ENCODE data around the gene HHAT.

The HHAT gene

GRCh38 chr1:210328032-210328745, 513 bp upstream of the HHAT start:
- no peaks in the 10 kb centered on the region for H3K9me3 Mint-ChIP-seq
- peak overlapping the region; percentile 97 to 98 for H3K27ac Mint-ChIP-seq
- DNase-seq (no peak), ATAC-seq (replicated peaks) (no peak)
- peak overlapping the region; percentile 93 to 95 for H3K4me3 Mint-ChIP-seq
- peaks cover 10% of the 10 kb centered on the region for H3K36me3 Mint-ChIP-seq (ENCODE audit: insufficient read depth)
- peaks cover 35 to 37% of the 10 kb centered on the region in 2 donors for H3K4me1 Mint-ChIP-seq (ENCODE audit: low read depth in 2 of 2)
- H3K27me3 Mint-ChIP-seq, result no peaks in the 10 kb centered on the region

DNA sequence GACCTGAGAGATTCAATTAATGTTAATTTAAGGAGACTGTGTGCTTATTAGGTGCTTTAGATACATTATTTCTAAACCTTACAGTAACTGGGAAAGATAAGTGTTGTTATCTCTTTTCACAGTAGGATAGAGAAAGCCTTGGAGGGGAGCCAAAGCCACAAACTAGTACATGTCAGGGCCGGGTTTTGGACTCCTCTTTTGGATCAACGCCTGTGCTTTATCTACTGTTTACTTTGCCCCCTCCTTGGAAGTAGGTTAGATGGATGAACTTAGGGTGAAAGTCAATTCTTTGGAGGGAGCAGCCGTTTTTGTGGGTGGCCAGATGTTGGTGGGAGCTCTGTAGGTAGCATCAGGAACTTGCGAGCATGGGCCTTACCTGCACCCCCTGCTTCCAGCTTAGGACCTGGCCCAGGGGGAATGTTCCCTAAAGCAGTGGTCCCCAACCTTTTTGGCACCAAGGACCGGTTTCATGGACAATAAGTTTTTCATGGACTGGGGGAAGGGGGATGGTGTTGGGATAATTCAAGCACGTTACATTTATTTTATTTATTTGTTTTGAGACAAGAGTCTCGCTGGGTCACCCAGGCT, 1.7 kb downstream of the HHAT start:
- ATAC-seq (replicated peaks) (no peak), DNase-seq (no peak)
- Mint-ChIP-seq H3K36me3 (ENCODE audit: insufficient read depth) (peaks cover 10% of the 10 kb centered on the region), H3K4me1 (ENCODE audit: low read depth in 2 of 2) (peaks cover 35 to 37% of the 10 kb centered on the region in 2 donors), H3K9me3 (no peaks in the 10 kb centered on the region), H3K27ac (peak overlapping the region; percentile 98), H3K27me3 (no peaks in the 10 kb centered on the region), H3K4me3 (peak overlapping the region in 1 of 2 donors; percentile 95)

- H3K4me3 Mint-ChIP-seq, result peak overlapping the region; percentile 29 to 73
- no peaks in the 10 kb centered on the region for H3K27me3 Mint-ChIP-seq
- H3K36me3 Mint-ChIP-seq (ENCODE audit: insufficient read depth), result peaks cover 10% of the 10 kb centered on the region
- no peaks in the 10 kb centered on the region for H3K9me3 Mint-ChIP-seq
- peak; percentile 72 for ATAC-seq (replicated peaks)
- peak overlapping the region; percentile 95 to 98 for H3K27ac Mint-ChIP-seq
- H3K4me1 Mint-ChIP-seq (ENCODE audit: low read depth in 2 of 2), result peaks cover 35 to 37% of the 10 kb centered on the region in 2 donors
- DNase-seq, result peak; percentile 54 to 58 (median 57)
These were observed 3.5 kb downstream of the HHAT start for GRCh38 chr1:210332233-210332632.

GRCh38 chr1:210332719-210333398, 4.2 kb downstream of the HHAT start:
- peaks cover 35 to 36% of the 10 kb centered on the region in 2 donors for H3K4me1 Mint-ChIP-seq (ENCODE audit: low read depth in 2 of 2)
- H3K36me3 Mint-ChIP-seq (ENCODE audit: insufficient read depth), result peaks cover 10% of the 10 kb centered on the region
- peak overlapping the region; percentile 95 to 98 for H3K27ac Mint-ChIP-seq
- no peaks in the 10 kb centered on the region for H3K27me3 Mint-ChIP-seq
- ATAC-seq (replicated peaks) (peak; percentile 62), DNase-seq (peak; percentile 58 to 67 (median 59))
- peak overlapping the region; percentile 26 to 73 for H3K4me3 Mint-ChIP-seq
- H3K9me3 Mint-ChIP-seq, result no peaks in the 10 kb centered on the region

DNA sequence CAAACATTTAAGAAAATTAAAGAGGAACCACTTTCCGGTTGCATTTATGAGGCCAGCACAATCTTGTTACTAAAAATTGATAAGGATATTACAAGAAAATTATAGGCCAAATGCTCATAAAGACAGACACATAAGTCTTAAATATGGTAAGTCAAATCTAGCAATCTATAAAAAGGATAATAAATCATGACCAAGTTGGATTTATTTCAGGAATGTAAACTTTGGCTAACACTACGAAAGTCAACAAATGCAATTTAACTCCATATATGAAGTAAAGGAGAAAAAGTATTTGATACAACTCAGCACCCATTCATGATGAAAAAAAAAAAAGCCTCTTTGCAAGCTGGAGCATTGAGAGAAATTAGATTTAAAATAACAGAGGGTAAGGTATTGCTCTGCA, 6.3 kb downstream of the HHAT start:
- ATAC-seq (replicated peaks) (no peak), DNase-seq (no peak)
- Mint-ChIP-seq H3K27ac (no peak overlapping the region), H3K4me1 (ENCODE audit: low read depth in 2 of 2) (peaks cover 19 to 21% of the 10 kb centered on the region in 2 donors), H3K27me3 (no peaks in the 10 kb centered on the region), H3K36me3 (ENCODE audit: insufficient read depth) (peaks cover 5% of the 10 kb centered on the region), H3K4me3 (no peak overlapping the region), H3K9me3 (no peaks in the 10 kb centered on the region)

DNA sequence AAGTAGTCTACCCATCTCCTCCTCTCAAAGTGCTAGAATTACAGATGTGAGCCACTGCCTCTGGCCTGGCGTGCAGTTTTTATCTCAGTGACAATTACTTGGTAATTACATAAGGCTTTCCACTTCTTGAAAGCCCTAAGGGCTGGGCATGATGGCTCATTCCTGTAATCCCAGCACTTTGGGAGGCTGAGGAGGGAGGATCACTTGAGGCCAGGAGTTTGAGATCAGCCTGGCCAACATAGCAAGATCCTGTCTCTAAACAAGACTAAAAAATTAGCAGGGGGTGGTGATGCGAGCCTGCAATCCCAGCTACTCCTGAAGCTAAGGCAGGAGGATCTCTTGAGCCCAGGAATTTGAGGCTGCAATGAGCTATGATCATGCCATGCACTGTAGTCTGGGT, 7.7 kb downstream of the HHAT start:
- Mint-ChIP-seq H3K36me3 (ENCODE audit: insufficient read depth) (peaks cover 3% of the 10 kb centered on the region), H3K4me1 (ENCODE audit: low read depth in 2 of 2) (peaks cover 23 to 30% of the 10 kb centered on the region in 2 donors)
- DNase-seq, result no peak

GRCh38 chr1:210339500-210339899, 10.8 kb downstream of the HHAT start:
- peaks cover 3% of the 10 kb centered on the region for H3K36me3 Mint-ChIP-seq (ENCODE audit: insufficient read depth)
- no peak overlapping the region for H3K4me3 Mint-ChIP-seq
- H3K4me1 Mint-ChIP-seq (ENCODE audit: low read depth in 2 of 2), result peaks cover 12 to 16% of the 10 kb centered on the region in 2 donors
- H3K27ac Mint-ChIP-seq, result peak overlapping the region in 1 of 2 donors; percentile 64
- no peaks in the 10 kb centered on the region for H3K27me3 Mint-ChIP-seq
- ATAC-seq (replicated peaks) (no peak), DNase-seq (no peak)
- no peaks in the 10 kb centered on the region for H3K9me3 Mint-ChIP-seq

More for the DNA sequence above, 7.7 kb downstream of the HHAT start:
- no peaks in the 10 kb centered on the region for H3K27me3 Mint-ChIP-seq
- ATAC-seq (replicated peaks), result no peak
- H3K9me3 Mint-ChIP-seq, result no peaks in the 10 kb centered on the region
- H3K27ac Mint-ChIP-seq, result no peak overlapping the region
- no peak overlapping the region for H3K4me3 Mint-ChIP-seq

DNA sequence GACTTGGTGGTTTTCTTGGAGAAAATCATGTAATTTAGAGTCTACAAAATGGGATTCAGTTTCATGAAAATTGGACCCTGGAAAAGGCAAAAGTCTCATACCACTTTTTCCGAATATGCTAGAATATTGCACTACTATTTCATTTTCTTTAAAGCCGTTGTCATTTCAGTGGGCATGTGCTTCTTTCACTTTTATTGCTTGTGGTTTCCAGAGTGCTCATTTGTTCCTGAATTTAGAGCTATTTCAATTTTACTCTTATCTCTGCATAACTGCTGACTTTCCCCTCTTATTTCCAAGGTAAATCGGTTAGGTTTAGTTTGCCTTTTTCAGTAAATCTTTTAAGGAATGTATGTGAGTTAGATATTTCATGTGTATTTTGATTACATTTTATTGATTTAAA, 11.6 kb downstream of the HHAT start:
- H3K9me3 Mint-ChIP-seq, result no peaks in the 10 kb centered on the region
- H3K27ac Mint-ChIP-seq, result peak overlapping the region in 1 of 2 donors; percentile 77
- no peaks in the 10 kb centered on the region for H3K27me3 Mint-ChIP-seq
- peak overlapping the region; percentile 26 to 47 for H3K4me3 Mint-ChIP-seq
- DNase-seq (no peak), ATAC-seq (replicated peaks) (no peak)
- H3K4me1 Mint-ChIP-seq (ENCODE audit: low read depth in 2 of 2), result peaks cover 12 to 16% of the 10 kb centered on the region in 2 donors
- H3K36me3 Mint-ChIP-seq (ENCODE audit: insufficient read depth), result peaks cover 3% of the 10 kb centered on the region

DNA sequence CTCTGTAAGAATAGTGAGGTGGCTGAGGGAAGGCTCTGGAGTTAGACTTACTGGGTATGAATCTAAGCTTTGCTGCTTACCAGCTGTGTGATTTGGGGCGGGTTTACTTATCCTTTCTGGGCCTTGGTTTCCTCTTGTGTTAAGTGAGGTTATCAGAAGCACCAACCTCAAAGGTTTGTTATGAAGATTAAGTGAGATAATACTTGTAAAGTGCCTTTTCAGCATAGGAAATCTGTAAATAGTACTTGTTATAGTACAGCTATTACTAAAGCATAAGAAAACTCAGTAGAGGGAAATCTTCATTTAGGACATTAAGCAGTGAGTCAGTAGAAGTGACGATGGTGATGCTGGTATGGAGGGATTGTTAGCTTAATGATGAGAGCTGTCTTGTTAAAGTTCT, 12.1 kb downstream of the HHAT start:
- H3K4me3 Mint-ChIP-seq, result peak overlapping the region; percentile 26 to 47

GRCh38 chr1:210342986-210343780, 14.5 kb downstream of the HHAT start:
- ATAC-seq (replicated peaks) (peak; percentile 26), DNase-seq (no peak)
- no peak overlapping the region for H3K4me3 Mint-ChIP-seq
- H3K4me1 Mint-ChIP-seq (ENCODE audit: low read depth in 2 of 2), result peaks cover 12 to 25% of the 10 kb centered on the region in 2 donors
- no peaks in the 10 kb centered on the region for H3K27me3 Mint-ChIP-seq
- no peaks in the 10 kb centered on the region for H3K9me3 Mint-ChIP-seq
- peaks cover 3% of the 10 kb centered on the region for H3K36me3 Mint-ChIP-seq (ENCODE audit: insufficient read depth)
- H3K27ac Mint-ChIP-seq, result no peak overlapping the region

More for the DNA sequence above, 12.1 kb downstream of the HHAT start:
- peaks cover 12 to 16% of the 10 kb centered on the region in 2 donors for H3K4me1 Mint-ChIP-seq (ENCODE audit: low read depth in 2 of 2)
- peaks cover 3% of the 10 kb centered on the region for H3K36me3 Mint-ChIP-seq (ENCODE audit: insufficient read depth)
- DNase-seq (no peak), ATAC-seq (replicated peaks) (peak; percentile 78)
- peak overlapping the region in 1 of 2 donors; percentile 77 for H3K27ac Mint-ChIP-seq
- H3K27me3 Mint-ChIP-seq, result no peaks in the 10 kb centered on the region
- no peaks in the 10 kb centered on the region for H3K9me3 Mint-ChIP-seq

GRCh38 chr1:210344706-210345105, 16.0 kb downstream of the HHAT start:
- no peak for ATAC-seq (replicated peaks)
- H3K36me3 Mint-ChIP-seq (ENCODE audit: insufficient read depth), result peaks cover 3% of the 10 kb centered on the region
- DNase-seq, result no peak
- no peak overlapping the region for H3K4me3 Mint-ChIP-seq
- H3K9me3 Mint-ChIP-seq, result no peaks in the 10 kb centered on the region
- peaks cover 12 to 25% of the 10 kb centered on the region in 2 donors for H3K4me1 Mint-ChIP-seq (ENCODE audit: low read depth in 2 of 2)
- no peak overlapping the region for H3K27ac Mint-ChIP-seq
- H3K27me3 Mint-ChIP-seq, result no peaks in the 10 kb centered on the region

- Mint-ChIP-seq H3K4me3 (no peak overlapping the region), H3K27me3 (no peaks in the 10 kb centered on the region), H3K4me1 (ENCODE audit: low read depth in 2 of 2) (peaks cover 3 to 9% of the 10 kb centered on the region in 2 donors), H3K36me3 (ENCODE audit: insufficient read depth) (peaks cover 2% of the 10 kb centered on the region), H3K27ac (peak overlapping the region in 1 of 2 donors; percentile 85), H3K9me3 (no peaks in the 10 kb centered on the region)
- DNase-seq, result peak in 1 of 3 experiments; percentile 7
- peak; percentile 79 for ATAC-seq (replicated peaks)
These were observed 18.4 kb downstream of the HHAT start for GRCh38 chr1:210347112-210347511.

DNA sequence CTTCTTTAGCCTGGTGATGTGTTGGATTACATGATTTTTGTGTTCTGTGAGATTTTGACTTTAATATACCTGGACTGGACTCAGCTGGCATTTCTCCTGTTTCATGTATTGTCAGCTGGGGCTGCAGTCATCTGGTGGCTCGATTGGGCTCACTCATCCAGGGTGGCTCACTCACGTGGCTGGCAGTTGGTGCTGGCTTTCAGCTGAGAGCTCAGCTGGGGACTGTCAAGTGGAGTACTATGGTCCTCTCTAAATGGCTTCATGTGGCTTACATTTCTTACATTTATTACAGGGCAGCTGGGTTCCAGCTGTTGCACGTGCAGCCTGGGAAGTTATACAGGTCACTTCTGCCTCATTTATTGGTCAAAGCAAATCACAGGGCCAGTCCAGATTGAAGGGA, 22.8 kb downstream of the HHAT start:
- H3K9me3 Mint-ChIP-seq, result no peaks in the 10 kb centered on the region
- H3K4me3 Mint-ChIP-seq, result no peak overlapping the region
- no peaks in the 10 kb centered on the region for H3K27me3 Mint-ChIP-seq
- no peak for ATAC-seq (replicated peaks)
- no peak overlapping the region for H3K27ac Mint-ChIP-seq
- peaks cover 2% of the 10 kb centered on the region for H3K36me3 Mint-ChIP-seq (ENCODE audit: insufficient read depth)
- DNase-seq, result no peak
- H3K4me1 Mint-ChIP-seq (ENCODE audit: low read depth in 2 of 2), result peaks cover 0 to 9% of the 10 kb centered on the region in 2 donors

Data from effector memory CD8-positive, alpha-beta T cell (primary cell).